HEK293 (cell line): ENCODE results near the gene MAL.

ENCODE experiments used
- CTCF ChIA-PET: fragments of 350-600 bp; formaldehyde crosslinking; extraction: SDS; loops from one replicate; lab custom pipeline; 2021; ENCODE audit warnings: antibody characterized with exemption; lab: Yijun Ruan, JAX
- POLR2A ChIA-PET: fragments of 300-600 bp; formaldehyde crosslinking; extraction: SDS; loops from one replicate; lab custom pipeline; 2020; ENCODE audit warnings: antibody characterized with exemption, inconsistent platforms; lab: Yijun Ruan, JAX
- H3K27ac ChIP-seq: fragments of 200-500 bp; sonication (Bioruptor generic); 2 replicates; pipeline ENCODE4 v1.5.1; 2014; ENCODE audit warnings: low read depth, low read length, control low read depth, inconsistent platforms; ENCODE audit errors: extremely low read depth
- H3K36me3 ChIP-seq, 2 experiments: fragments of 200-500 bp in 1 of 2; sonication (Bioruptor generic) in 1 of 2; 1 replicate in 1 of 2; 2 replicates in 1 of 2; pipeline ENCODE4 v1.5.1; 2014 to 2017; ENCODE audit warnings: inconsistent platforms in 2 of 2, low read length in 2 of 2; ENCODE audit not compliant: control insufficient read depth in 2 of 2, insufficient read depth in 1 of 2
- H3K4me1 ChIP-seq: fragments of 200-500 bp; sonication (Bioruptor generic); 2 replicates; pipeline ENCODE4 v1.5.1; 2014; ENCODE audit warnings: mild to moderate bottlenecking, low read length, inconsistent platforms; ENCODE audit not compliant: control insufficient read depth, insufficient read depth
- H3K4me3 ChIP-seq: 2 replicates; pipeline ENCODE4 v1.5.1; 2011; ENCODE audit warnings: low read depth, mild to moderate bottlenecking, control low read depth, low read length, moderate library complexity
- H3K9me3 ChIP-seq: fragments of 200-500 bp; sonication (Bioruptor generic); 2 replicates; pipeline ENCODE4 v1.5.1; 2014; ENCODE audit warnings: low read depth, low read length, inconsistent platforms; ENCODE audit not compliant: control insufficient read depth, insufficient read depth
- EGR2 ChIP-seq: fragments of 450-650 bp; formaldehyde crosslinking; IDR thresholded peaks from 2 replicates; pipeline ENCODE4 v1.5.1; 2016; ENCODE audit warnings: low read depth, missing biosample characterization, missing genetic modification characterization
- GLI2 ChIP-seq: fragments of 450-650 bp; formaldehyde crosslinking; IDR thresholded peaks from 2 replicates; pipeline ENCODE4; 2017; ENCODE audit warnings: missing biosample characterization, missing genetic modification characterization, low read depth, borderline replicate concordance
- KLF17 ChIP-seq: fragments of 450-650 bp; formaldehyde crosslinking; IDR thresholded peaks from 2 replicates; pipeline ENCODE4 v1.5.1; 2016; ENCODE audit warnings: missing biosample characterization, missing genetic modification characterization
- MYNN ChIP-seq: fragments of 450-650 bp; formaldehyde crosslinking; IDR thresholded peaks from 2 replicates; pipeline ENCODE4 v1.5.1; 2016; ENCODE audit warnings: missing biosample characterization, missing genetic modification characterization, borderline replicate concordance
- OSR2 ChIP-seq: fragments of 450-650 bp; formaldehyde crosslinking; IDR thresholded peaks from 2 replicates; pipeline ENCODE4 v1.5.1; 2016; ENCODE audit warnings: missing biosample characterization, missing genetic modification characterization
- ZFHX2 ChIP-seq: fragments of 450-650 bp; formaldehyde crosslinking; conservative IDR thresholded peaks from 2 replicates; pipeline ENCODE4 v1.5.1; 2016; ENCODE audit warnings: missing biosample characterization, missing genetic modification characterization
- ZNF133 ChIP-seq: fragments of 450-650 bp; formaldehyde crosslinking; IDR thresholded peaks from 2 replicates; pipeline ENCODE4 v1.5.1; 2016; ENCODE audit warnings: missing biosample characterization, missing genetic modification characterization
- ZNF148 ChIP-seq: fragments of 450-650 bp; formaldehyde crosslinking; IDR thresholded peaks from 2 replicates; pipeline ENCODE4 v1.5.0; 2017; ENCODE audit warnings: missing biosample characterization, missing genetic modification characterization, borderline replicate concordance
- ZNF239 ChIP-seq: fragments of 450-650 bp; formaldehyde crosslinking; IDR thresholded peaks from 2 replicates; pipeline ENCODE4 v1.5.1; 2016; ENCODE audit warnings: missing biosample characterization, missing genetic modification characterization
- ZNF24 ChIP-seq: fragments of 450-650 bp; formaldehyde crosslinking; IDR thresholded peaks from 2 replicates; pipeline ENCODE4 v1.5.1; 2016; ENCODE audit warnings: missing biosample characterization, missing genetic modification characterization
- ZNF274 ChIP-seq, 2 experiments: fragments of 200-500 bp in 1 of 2; fragments of 450-650 bp in 1 of 2; sonication (Bioruptor generic) in 1 of 2; formaldehyde crosslinking in 1 of 2; IDR thresholded peaks; 2 replicates each; pipeline versions ENCODE4 v1.5.1 to v1.6.1; 2014 to 2016; ENCODE audit warnings: borderline replicate concordance in 1 of 2, inconsistent platforms in 1 of 2, low read length in 1 of 2, missing biosample characterization in 1 of 2, missing genetic modification characterization in 1 of 2
- ZNF433 ChIP-seq: fragments of 450-650 bp; formaldehyde crosslinking; IDR thresholded peaks from 2 replicates; pipeline ENCODE4 v1.5.1; 2016; ENCODE audit warnings: missing biosample characterization, missing genetic modification characterization, low read depth
- ZNF473 ChIP-seq: fragments of 450-650 bp; formaldehyde crosslinking; IDR thresholded peaks from 2 replicates; pipeline ENCODE4 v1.5.1; 2017; ENCODE audit warnings: missing biosample characterization, missing genetic modification characterization
- ZNF585B ChIP-seq: fragments of 450-650 bp; formaldehyde crosslinking; IDR thresholded peaks from 2 replicates; pipeline ENCODE4 v1.5.1; 2016; ENCODE audit warnings: missing biosample characterization, missing genetic modification characterization
- ZNF704 ChIP-seq: fragments of 450-650 bp; formaldehyde crosslinking; IDR thresholded peaks from 2 replicates; pipeline ENCODE4 v1.5.1; 2016; ENCODE audit warnings: missing biosample characterization, missing genetic modification characterization
- ZNF777 ChIP-seq: fragments of 450-650 bp; formaldehyde crosslinking; IDR thresholded peaks from 2 replicates; pipeline ENCODE4 v1.5.1; 2017; ENCODE audit warnings: missing biosample characterization, missing genetic modification characterization, borderline replicate concordance
- ZSCAN4 ChIP-seq: fragments of 450-650 bp; formaldehyde crosslinking; IDR thresholded peaks from 2 replicates; pipeline ENCODE4 v1.5.1; 2017; ENCODE audit warnings: missing biosample characterization, missing genetic modification characterization

MAL gene

DNA sequence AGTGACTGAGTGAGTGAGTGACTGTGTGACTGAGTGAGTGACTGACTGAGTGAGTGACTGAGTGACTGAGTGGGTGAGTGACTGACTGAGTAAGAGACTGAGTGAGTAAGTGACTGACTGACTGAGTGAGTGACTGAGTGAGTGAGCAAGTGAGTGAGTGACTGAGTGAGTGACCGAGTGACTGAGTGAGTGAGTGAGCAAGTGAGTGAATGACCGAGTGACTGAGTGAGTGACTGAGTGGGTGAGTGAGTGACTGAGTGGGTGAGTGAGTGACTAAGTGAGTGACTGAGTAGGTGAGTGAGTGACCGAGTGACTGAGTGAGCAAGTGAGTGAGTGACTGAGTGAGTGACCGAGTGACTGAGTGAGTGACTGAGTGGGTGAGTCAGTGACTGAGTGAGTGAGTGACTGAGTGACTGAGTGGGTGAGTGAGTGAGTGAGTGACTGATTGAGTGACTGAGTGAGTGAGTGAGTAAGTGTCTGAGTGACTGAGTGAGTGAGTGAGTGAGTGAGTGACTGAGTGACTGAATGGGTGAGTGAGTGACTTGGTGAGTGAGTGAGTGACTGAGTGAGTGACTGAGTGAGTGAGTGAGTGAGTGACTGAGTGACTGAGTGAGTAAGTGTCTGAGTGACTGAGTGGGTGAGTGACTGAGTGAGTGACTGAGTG is 13.3 kb downstream of the MAL start:
- TF ChIP-seq GLI2 (no peak), ZNF704 (tag by site-specific recombination) (no peak), KLF17 (tag by site-specific recombination) (no peak), ZNF473 (tag by site-specific recombination) (no peak), ZNF585B (no peak), ZNF24 (tag by site-specific recombination) (no peak), ZNF777 (tag by site-specific recombination) (no peak), ZNF239 (no peak), ZNF133 (tag by site-specific recombination) (no peak), ZNF148 (tag by site-specific recombination) (no peak), ZNF433 (no peak)
- TF ChIP-seq, all 188 proteins: peak for 0
- ChIA-PET CTCF (no interaction called here), POLR2A (no interaction called here)
- Histone ChIP-seq H3K4me1 (no peaks in the 10 kb centered on the region), H3K9me3 (no peaks in the 10 kb centered on the region), H3K27ac (no peak overlapping the region), H3K36me3 (no peaks in the 10 kb centered on the region), H3K4me3 (no peak overlapping the region)

DNA sequence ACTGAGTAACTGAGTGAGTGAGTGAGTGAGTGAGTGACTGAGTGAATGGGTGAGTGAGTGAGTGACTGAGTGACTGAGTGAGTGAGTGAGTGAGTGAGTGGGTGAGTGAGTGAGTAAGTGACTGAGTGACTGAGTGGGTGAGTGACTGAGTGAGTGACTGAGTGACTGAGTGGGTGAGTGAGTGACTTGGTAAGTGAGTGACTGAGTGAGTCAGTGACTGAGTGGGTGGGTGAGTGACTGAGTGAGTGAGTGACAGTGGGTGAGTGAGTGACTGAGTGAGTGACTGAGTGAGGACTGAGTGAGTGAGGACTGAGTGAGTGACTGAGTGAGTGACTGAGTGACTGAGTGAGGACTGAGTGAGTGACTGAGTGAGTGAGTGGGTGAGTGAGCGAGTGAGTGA is 13.9 kb downstream of the MAL start:
- Histone ChIP-seq H3K27ac (no peak overlapping the region), H3K36me3 (no peaks in the 10 kb centered on the region), H3K4me1 (no peaks in the 10 kb centered on the region), H3K9me3 (no peaks in the 10 kb centered on the region), H3K4me3 (no peak overlapping the region)
- CTCF ChIA-PET: no interaction called here
- peak; percentile 85 for TF ChIP-seq ZFHX2 (tag by site-specific recombination)
- no peak for TF ChIP-seq MYNN (tag by site-specific recombination)
- TF ChIP-seq OSR2: no peak
- peak; percentile 90 for TF ChIP-seq EGR2
- POLR2A ChIA-PET: no interaction called here

GRCh38 chr2:95039978-95040377 is 14.5 kb downstream of the MAL start:
- CTCF ChIA-PET: no interaction called here
- no peaks in the 10 kb centered on the region for H3K4me1 ChIP-seq
- no peak overlapping the region for H3K4me3 ChIP-seq
- peak; percentile 87 for TF ChIP-seq ZSCAN4 (tag by site-specific recombination)
- no peak for TF ChIP-seq ZNF274 (IDR thresholded peaks at IDR 0.05; ENCODE audit: low read length)
- no peak for TF ChIP-seq ZNF274 (tag by site-specific recombination; IDR thresholded peaks at IDR 0.05; ENCODE audit: borderline replicate concordance)
- TF ChIP-seq, all 188 proteins: peak for 1
- H3K9me3 ChIP-seq: no peaks in the 10 kb centered on the region
- no peaks in the 10 kb centered on the region for H3K36me3 ChIP-seq
- POLR2A ChIA-PET: no interaction called here
- H3K27ac ChIP-seq: no peak overlapping the region
